Endothelial cell (in vitro differentiated cells): ENCODE measurements around the gene CYTH4. TPM values are rescaled to one million over a fixed set of nuclear protein-coding genes. Genes with fewer than 3 reads are reported as not detected.

ENCODE experiments used
- DNase-seq: peaks from one replicate; pipeline ENCODE4 v3.0.0; 2021; ENCODE audit warnings: low spot score
- H3K27ac Mint-ChIP-seq: one replicate; pipeline ENCODE4 v1.8.0; 2021; ENCODE audit warnings: mixed read lengths, inconsistent platforms; ENCODE audit not compliant: unreplicated experiment
- H3K27me3 Mint-ChIP-seq: one replicate; pipeline ENCODE4 v1.8.0; 2021; ENCODE audit warnings: mild to moderate bottlenecking, moderate library complexity, mixed read lengths, inconsistent platforms; ENCODE audit not compliant: unreplicated experiment
- H3K36me3 Mint-ChIP-seq: one replicate; pipeline ENCODE4 v1.8.0; 2021; ENCODE audit warnings: mild to moderate bottlenecking, low read depth, mixed read lengths, inconsistent platforms; ENCODE audit not compliant: unreplicated experiment
- H3K4me1 Mint-ChIP-seq: one replicate; pipeline ENCODE4 v1.8.0; 2021; ENCODE audit warnings: mild to moderate bottlenecking, mixed read lengths, inconsistent platforms; ENCODE audit not compliant: unreplicated experiment
- H3K4me3 Mint-ChIP-seq: one replicate; pipeline ENCODE4 v1.8.0; 2021; ENCODE audit warnings: mild to moderate bottlenecking, mixed read lengths, inconsistent platforms; ENCODE audit not compliant: unreplicated experiment
- H3K9me3 Mint-ChIP-seq: one replicate; pipeline ENCODE4 v1.8.0; 2021; ENCODE audit warnings: mixed read lengths, inconsistent platforms; ENCODE audit not compliant: unreplicated experiment
- total RNA-seq: library from RNA; stranded (reverse); fragmentation: NEBNext Ultra II Directional; extraction: Animal tissue kit (Norgen Biotek cat#: 25700); gene quantifications from one replicate; pipeline ENCODE4 v1.2.1, GENCODE V29; 2021; ENCODE audit not compliant: unreplicated experiment
- TF ChIP-seq, protein P1 (sequence below): fragments of 200-600 bp; sonication (generic); IDR thresholded peaks from one replicate; pipeline ENCODE4 v1.5.0; 2021; ENCODE audit warnings: antibody characterized with exemption; ENCODE audit not compliant: unreplicated experiment

The CYTH4 gene
- total RNA-seq, 1 donor from 2014 or later: 0.33 TPM

DNA sequence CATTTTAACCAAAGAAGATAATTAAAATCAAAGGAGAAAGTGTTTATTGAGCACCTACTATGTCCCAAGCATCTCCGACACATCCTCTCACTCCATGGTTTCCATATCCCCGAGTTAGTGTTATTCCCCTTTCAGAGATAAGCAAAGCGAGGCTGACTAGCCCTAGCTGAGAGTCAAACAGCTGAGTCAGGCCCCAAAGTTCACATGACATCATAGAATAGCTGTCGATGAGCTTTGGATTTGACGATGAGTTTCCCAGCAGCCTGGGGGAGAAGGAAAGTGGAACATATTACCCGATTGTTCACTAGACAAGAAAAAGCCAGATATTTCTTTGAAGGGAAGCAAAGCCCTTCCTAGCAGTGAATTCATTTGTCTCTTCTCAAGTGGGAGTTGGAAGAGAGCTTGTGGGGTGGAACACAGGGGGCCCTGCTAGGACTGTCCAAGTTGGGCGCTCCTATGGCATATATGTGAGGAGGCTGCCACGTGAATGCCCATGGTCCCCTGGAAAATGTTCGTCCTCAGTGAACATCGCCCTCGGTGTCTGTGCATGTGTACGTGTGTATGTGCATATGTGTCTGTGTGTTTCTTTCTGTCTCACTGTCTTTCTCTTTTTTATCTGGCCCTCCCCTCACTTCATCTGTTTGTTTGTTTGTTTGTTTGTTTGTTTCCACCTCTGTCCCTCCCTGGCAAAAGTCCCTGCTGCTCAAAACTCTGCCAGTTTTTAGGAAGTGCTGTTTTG, 493 bp upstream of the CYTH4 start:
- Mint-ChIP-seq H3K36me3 (no peaks in the 10 kb centered on the region), H3K4me3 (no peak overlapping the region), H3K27me3 (peaks cover 6% of the 10 kb centered on the region), H3K9me3 (no peaks in the 10 kb centered on the region), H3K27ac (no peak overlapping the region), H3K4me1 (peaks cover 18% of the 10 kb centered on the region)
- no peak for DNase-seq
- TF ChIP-seq, protein P1, sequence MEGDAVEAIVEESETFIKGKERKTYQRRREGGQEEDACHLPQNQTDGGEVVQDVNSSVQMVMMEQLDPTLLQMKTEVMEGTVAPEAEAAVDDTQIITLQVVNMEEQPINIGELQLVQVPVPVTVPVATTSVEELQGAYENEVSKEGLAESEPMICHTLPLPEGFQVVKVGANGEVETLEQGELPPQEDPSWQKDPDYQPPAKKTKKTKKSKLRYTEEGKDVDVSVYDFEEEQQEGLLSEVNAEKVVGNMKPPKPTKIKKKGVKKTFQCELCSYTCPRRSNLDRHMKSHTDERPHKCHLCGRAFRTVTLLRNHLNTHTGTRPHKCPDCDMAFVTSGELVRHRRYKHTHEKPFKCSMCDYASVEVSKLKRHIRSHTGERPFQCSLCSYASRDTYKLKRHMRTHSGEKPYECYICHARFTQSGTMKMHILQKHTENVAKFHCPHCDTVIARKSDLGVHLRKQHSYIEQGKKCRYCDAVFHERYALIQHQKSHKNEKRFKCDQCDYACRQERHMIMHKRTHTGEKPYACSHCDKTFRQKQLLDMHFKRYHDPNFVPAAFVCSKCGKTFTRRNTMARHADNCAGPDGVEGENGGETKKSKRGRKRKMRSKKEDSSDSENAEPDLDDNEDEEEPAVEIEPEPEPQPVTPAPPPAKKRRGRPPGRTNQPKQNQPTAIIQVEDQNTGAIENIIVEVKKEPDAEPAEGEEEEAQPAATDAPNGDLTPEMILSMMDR: no peak

DNA sequence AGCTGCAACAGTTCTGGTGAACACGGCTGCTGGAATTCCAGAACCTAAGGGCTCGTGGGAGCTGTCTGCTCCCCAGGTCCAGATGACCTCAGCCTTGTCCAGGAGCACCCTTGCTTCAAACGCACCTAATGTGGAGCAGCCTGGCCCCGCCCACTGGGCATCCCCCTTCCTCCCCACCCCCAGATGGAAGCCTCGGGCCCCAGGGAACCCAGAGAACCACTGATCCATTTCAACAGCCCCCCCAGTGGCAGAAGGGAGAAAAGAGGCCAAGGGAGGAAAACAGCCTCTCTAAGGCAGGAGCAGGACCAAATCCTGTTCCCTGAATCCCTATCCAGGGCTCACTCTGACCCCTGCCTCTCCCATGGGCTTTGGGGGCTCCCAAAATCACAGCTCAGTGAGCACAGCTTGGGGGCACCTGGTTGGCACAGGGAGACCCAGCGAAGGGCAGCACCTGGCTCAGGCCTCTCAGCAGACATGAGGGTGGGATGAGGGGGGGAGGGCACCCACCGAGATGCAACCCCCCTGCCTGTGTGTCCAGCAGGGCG, 1.2 kb downstream of the CYTH4 start:
- H3K27me3 Mint-ChIP-seq: peaks cover 9% of the 10 kb centered on the region

DNA sequence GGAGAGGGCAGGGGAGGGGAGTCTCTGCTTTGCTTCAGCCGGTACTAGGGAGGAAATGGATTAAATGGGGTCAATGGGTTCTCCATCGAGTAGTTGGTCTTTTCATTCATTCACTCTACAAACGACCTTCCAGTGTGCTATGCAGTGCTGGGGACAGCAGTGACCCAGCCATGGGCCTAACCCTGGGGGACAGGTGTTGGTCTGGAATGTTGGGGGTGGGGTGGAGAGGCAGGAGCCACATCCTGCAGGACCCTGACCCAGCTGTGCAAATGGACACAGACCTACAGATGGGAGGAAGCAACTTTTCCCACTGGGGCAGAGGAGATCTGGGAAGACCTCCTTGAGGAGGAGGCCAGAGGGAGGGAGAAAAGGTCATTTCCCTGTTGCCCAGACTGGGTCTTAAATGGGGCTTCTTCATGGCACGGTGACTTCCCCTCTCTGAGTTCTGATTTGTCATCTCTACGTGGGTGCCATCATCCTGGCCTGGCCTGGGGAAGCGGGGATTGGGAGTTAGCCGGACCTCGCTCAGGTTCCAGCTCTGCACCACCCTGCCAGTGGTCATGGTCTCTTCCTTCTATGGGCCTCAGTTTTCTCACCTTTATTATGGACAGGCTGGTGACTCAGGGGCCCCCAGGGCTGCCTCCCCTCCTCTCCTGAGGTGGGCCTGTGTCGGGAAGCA, 2.0 kb downstream of the CYTH4 start:
- DNase-seq: no peak
- H3K4me3 Mint-ChIP-seq: no peak overlapping the region
- peaks cover 18% of the 10 kb centered on the region for H3K4me1 Mint-ChIP-seq
- H3K27me3 Mint-ChIP-seq: peaks cover 11% of the 10 kb centered on the region
- no peaks in the 10 kb centered on the region for H3K36me3 Mint-ChIP-seq
- TF ChIP-seq, protein P1: no peak
- H3K9me3 Mint-ChIP-seq: no peaks in the 10 kb centered on the region
- peak overlapping the region; percentile 83 for H3K27ac Mint-ChIP-seq

More for the DNA sequence above, 1.2 kb downstream of the CYTH4 start:
- TF ChIP-seq, protein P1: no peak
- no peak overlapping the region for H3K4me3 Mint-ChIP-seq
- no peak for DNase-seq
- no peak overlapping the region for H3K27ac Mint-ChIP-seq
- H3K36me3 Mint-ChIP-seq: no peaks in the 10 kb centered on the region
- H3K9me3 Mint-ChIP-seq: no peaks in the 10 kb centered on the region
- H3K4me1 Mint-ChIP-seq: peaks cover 18% of the 10 kb centered on the region

DNA sequence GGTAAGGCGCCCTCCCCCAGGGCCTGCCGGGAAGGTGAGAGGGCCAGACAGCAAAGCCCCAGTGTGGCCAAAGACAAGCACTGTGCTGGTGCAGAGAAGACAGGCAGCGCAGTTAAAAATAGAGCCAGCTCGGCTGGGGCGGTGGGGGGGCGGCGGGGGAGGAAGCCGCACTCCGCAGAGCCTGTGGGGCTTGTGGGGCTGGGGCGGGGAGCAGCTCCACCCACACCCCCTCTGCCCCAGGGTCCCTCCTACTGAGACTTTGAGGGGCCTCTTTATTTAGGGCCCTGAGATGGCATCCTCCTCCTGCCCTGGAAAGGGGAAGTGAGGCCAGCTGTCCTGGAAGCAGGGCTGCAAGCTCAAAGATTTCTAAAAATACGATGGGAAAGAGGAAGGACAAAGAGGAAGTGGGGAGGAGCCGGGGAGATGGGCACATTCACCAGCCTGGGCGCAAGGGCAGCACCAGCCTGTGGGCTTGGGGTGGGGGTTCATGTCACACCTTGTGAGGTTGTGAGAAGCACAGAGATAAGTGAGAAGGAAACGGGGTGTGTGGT, 2.6 kb downstream of the CYTH4 start:
- no peaks in the 10 kb centered on the region for H3K36me3 Mint-ChIP-seq
- DNase-seq: no peak
- H3K4me3 Mint-ChIP-seq: no peak overlapping the region
- no peaks in the 10 kb centered on the region for H3K9me3 Mint-ChIP-seq
- H3K4me1 Mint-ChIP-seq: peaks cover 18% of the 10 kb centered on the region
- peaks cover 11% of the 10 kb centered on the region for H3K27me3 Mint-ChIP-seq
- H3K27ac Mint-ChIP-seq: no peak overlapping the region
- TF ChIP-seq, protein P1: no peak
